ENCODE measurements around the gene NHLRC2.
"Not testable (repeated sequence)": the region's sequence is repeated elsewhere in the genome, so short reads cannot be mapped to it uniquely, and the experiment has no call there.

NHLRC2 gene

DNA sequence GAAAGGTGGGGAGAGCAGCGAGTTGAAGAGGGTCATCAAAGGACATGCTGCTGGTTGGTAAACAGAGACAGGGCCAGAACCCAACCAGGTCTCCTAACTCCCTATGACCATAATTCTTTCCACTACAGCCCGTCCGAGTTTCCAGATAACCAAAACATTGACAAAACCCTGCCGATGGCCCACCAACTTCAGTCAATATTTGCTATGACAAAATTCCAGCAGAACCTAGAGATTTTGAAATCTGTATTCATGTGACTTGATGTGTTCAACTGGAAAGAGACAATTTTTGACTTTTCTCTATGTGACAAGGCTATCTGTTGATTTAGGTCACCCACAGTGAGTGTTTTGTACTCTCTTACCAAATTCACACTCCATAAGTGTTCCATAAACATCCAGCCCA lies 86.7 kb downstream of the NHLRC2 start:
- no peak for DNase-seq (ENCODE audit: low read depth)

DNA sequence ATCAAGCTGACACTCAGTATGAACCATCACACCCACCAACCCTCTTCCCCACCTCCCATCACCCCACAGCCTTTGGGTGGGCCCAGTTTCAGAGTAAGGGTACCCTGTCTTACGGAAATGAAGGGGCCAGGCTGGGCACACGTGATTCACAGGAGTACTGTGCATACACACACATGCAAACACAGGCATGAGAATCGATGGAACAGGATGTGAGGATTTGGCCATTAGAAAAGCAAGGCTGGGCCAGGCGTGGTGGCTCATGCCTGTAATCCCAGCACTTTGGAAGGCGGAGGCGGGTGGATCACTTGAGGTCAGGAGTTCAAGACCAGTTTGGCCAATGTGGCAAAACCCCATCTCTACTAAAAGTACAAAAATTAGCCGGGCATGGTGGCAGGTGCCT lies 88.7 kb downstream of the NHLRC2 start:
- DNase-seq (ENCODE audit: low read depth), result not testable (repeated sequence)

- DNase-seq (ENCODE audit: low read depth), result no peak
These were observed 90.7 kb downstream of the NHLRC2 start for GRCh38 chr10:113945075-113945686.

DNA sequence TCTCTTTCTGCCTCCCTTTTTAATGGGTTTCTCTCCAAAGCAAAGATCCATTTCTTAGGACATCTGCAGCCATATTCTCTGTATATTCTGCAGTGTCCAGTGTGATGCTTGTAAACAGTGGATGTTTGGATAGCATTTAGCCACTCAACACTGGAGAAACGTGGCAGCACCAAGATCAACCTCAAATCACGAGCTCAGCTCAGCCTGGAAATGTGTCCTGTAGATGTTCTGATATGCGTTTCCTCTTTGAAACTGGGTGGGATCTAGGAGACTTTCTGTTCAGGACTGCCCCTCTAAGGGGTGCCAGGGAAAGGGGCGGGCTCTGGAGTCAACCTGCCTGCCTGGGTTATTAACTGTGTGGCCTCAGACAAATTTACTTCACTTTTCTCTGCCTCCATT lies 91.2 kb downstream of the NHLRC2 start:
- no peak for DNase-seq (ENCODE audit: low read depth)

GRCh38 chr10:113947184-113948041 lies 93.0 kb downstream of the NHLRC2 start:
- no peak for DNase-seq (ENCODE audit: low read depth)

DNA sequence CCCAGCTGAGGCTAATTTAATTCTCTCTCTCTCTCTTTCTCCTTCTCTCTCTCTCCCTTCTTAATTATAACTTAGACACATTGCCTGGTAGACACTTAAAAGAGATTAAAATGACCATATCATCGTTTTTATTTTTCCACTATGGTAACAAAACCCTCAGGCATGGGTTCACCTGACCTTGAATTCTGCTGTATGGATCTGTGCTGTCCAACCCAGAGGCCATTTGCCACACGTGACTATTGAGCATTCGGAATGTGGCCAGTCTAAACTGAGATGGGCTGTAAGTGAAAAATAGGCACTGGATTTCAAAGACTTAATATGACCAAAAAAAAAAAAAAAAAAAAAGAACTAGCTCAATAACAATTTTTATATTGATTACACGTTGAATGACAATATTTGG lies 93.6 kb downstream of the NHLRC2 start:
- no peak for DNase-seq (ENCODE audit: low read depth)

DNA sequence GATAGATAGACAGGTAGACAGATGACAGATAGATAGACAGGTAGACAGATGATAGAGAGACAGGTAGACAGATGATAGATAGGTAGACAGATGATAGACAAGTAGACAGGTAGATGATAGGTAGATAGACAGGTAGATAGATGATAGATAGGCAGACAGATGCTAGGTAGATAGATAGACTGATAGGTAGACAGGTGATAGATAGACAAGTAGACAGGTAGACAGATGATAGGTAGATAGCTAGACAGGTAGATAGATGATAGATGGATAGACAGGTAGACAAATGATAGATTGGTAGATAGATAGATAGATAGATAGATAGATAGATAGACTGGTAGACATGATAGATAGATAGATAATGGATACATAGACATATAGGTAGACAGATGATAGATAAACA lies 95.8 kb downstream of the NHLRC2 start:
- DNase-seq (ENCODE audit: low read depth), result no peak

DNA sequence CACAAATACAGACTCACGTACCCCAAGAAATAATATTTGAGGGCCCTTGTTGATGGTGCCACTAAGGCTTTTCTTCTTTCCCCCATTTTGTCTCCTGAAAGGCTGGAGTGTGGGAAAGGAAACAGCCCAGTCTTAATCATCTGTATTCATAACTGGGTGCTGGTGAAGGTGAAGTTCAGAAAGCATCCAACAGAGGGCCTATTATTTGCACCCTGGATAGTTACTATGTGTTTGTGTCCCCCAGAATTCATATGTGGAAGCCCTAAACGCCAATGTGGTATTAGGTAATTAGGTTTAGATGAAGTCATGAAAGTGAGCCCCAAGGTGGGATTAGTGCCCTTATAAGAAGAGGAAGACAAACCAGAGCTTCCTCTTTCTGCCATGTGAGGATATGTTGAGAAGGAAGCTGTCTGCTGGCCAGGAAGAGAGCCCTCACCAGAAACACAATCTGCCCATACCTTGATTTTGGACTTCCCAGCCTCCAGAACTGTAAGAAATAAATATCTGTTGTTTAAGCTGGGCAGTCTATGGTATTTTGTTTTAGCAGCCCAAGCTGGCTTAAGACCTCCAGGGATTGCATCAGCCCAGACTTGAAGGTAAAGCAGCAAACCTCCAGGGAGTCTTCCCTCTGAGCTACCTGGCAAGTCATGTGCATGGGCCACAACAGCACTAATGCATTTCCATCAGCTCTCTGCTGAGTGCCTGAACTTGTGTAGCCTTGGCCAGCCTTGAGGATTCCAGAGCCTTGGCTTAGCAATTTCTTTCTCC lies 99.2 kb downstream of the NHLRC2 start:
- DNase-seq (ENCODE audit: low read depth), result no peak

DNA sequence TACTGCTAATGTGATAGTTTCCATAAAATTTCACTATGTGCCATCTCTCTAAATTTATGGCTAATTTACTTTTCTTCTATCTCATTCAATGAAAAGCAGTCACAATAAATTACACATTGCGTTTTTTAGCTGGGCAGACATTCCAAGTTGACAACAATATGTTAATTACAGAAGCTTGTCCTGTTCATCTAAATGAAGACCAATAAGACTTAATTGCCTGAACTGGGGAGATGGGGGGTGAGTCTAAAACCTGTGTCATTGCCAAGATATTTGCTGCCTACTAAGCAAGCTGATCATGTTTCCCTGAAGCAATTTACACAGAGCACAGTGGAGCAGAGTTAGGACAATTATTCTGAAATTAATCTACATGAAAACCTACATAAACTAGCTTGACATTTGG lies 99.9 kb downstream of the NHLRC2 start:
- DNase-seq (ENCODE audit: low read depth), result no peak

- no peak for DNase-seq (ENCODE audit: low read depth)
These were observed 102.6 kb downstream of the NHLRC2 start for GRCh38 chr10:113957013-113957412.

DNA sequence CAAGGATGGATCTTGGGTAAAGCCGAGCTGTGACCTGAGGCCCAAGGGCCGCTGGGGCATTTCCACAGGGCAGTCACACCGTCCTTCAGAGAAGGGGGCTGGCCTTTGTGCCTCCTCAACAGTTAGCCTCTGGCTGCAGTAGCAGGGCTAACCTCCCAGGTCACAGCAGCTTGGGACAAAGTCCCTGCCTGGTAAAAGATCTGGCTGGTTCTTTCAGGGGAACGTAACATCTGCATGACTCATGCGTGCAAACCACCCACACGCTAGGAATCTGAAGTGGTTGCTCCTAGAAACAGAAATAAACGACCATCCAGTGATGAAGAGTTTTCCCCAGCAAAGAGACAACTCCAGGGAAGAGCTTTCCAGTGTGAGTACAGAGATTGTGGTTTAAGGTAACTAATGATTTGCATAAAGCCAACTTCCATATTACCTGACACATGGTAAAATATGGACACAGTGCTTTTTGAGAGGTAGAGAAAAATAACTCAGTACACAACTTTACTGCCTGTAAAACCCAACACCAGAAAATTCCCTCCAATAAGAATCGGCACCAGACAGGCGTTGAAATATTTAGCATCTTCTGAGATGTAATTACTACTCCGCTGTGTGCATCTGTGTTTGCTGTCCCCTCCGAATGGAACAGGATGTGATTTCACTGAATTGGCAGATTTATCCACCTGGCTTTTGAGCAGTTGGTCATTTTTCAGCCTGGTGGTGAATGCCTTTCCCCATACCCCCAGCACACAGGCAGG lies 104.3 kb downstream of the NHLRC2 start:
- no peak for DNase-seq (ENCODE audit: low read depth)

- DNase-seq (ENCODE audit: low read depth), result no peak
These were observed 104.9 kb downstream of the NHLRC2 start for GRCh38 chr10:113959383-113959760.

GRCh38 chr10:113960617-113961181 lies 106.2 kb downstream of the NHLRC2 start:
- no peak for DNase-seq (ENCODE audit: low read depth)

- DNase-seq (ENCODE audit: low read depth), result no peak
These were observed 106.9 kb downstream of the NHLRC2 start for GRCh38 chr10:113961182-113962031.

DNA sequence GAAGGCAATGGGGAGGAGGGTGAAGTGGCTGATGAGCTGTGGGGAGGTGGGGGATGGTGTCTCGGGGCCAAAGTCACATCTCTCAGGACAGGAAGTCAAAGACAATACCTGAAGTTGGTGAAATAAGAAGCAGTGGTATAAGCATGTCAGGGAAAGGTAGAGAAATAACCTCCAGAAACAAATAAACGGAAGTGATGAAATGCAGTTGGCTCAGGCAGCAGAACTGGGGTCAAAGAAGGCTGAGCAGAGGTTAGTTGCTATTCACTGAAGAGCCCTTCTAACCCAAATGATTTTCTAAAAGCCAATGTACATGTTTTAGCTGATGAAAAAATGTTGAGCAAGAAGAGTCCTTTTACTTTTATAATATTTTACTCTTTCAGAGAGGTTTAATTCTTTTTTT lies 110.6 kb downstream of the NHLRC2 start:
- no peak for DNase-seq (ENCODE audit: low read depth)

DNA sequence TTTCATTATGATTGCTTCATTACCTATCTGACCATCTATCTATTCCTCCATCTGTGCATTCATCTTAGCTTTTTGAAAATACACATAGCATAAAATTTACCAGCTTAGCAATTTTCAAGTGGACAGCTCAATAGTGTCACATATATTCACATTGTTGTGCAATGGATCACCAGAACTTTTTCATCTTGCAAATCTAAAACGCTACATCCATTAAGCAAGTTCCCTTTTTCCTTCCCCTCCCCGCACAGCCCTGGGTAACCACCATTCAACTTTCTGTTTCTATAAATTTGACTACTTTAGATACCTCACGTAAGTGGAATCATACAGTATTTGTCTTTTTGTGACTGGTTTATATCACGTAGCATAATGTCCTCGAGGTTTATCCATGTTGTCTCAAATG lies 111.2 kb downstream of the NHLRC2 start:
- no peak for DNase-seq (ENCODE audit: low read depth)
